ENCODE measurements around the gene RFX3.
A peak's percentile ranks its signal among the peaks of the same experiment; 100 is the strongest.

RFX3 gene

GRCh38 chr9:3367185-3367584 lies 158.6 kb downstream of the RFX3 start:
- Histone ChIP-seq H3K36me3 (ENCODE audit: control insufficient read depth in 4 of 4, insufficient read depth in 4 of 4, low read length in 3 of 4) (no peaks in the 10 kb centered on the region), H3K27me3 (replicated peaks in 2 of 5; ENCODE audit: control insufficient read depth in 4 of 5, insufficient read depth in 5 of 5, low read length in 4 of 5) (no peaks in the 10 kb centered on the region), H3K9me3 (ENCODE audit: control extremely low read depth in 1 of 5, control insufficient read depth in 4 of 5, insufficient read depth in 2 of 5, low read depth in 1 of 5, low read length in 4 of 5) (peaks cover 0 to 1% (median 0%) of the 10 kb centered on the region in 5 experiments), H3K4me1 (ENCODE audit: control extremely low read depth in 1 of 4, control insufficient read depth in 4 of 4, insufficient read depth in 4 of 4, low read length in 3 of 4) (no peaks in the 10 kb centered on the region), H3K4me3 (ENCODE audit: control insufficient read depth in 1 of 7, extremely low read depth in 1 of 7, insufficient read depth in 4 of 7, low read depth in 2 of 7, low read length in 6 of 7) (no peak overlapping the region), H3K27ac (ENCODE audit: insufficient read depth in 1 of 2, low read depth in 1 of 2, low read length in 2 of 2, poor library complexity in 1 of 2, severe bottlenecking in 2 of 2) (no peak overlapping the region)
- WGBS (ENCODE audit: insufficient coverage): 100% methylated on average over 2 of the region's 2 CpGs
- CTCF ChIA-PET: no interaction called here
- POLR2A ChIA-PET: no interaction called here
- DNase-seq: no peak

GRCh38 chr9:3361689-3362392 lies 164.0 kb downstream of the RFX3 start:
- H3K4me1 ChIP-seq (ENCODE audit: control extremely low read depth in 1 of 4, control insufficient read depth in 4 of 4, insufficient read depth in 4 of 4, low read length in 3 of 4): peaks cover 0 to 9% (median 3%) of the 10 kb centered on the region in 4 experiments
- peaks cover 0 to 2% (median 0%) of the 10 kb centered on the region in 4 experiments for H3K36me3 ChIP-seq (ENCODE audit: control insufficient read depth in 4 of 4, insufficient read depth in 4 of 4, low read length in 3 of 4)
- DNase-seq: no peak
- no CpG with 5 or more reads among the region's 2 CpGs for WGBS (ENCODE audit: insufficient coverage)
- peaks cover 0 to 3% (median 0%) of the 10 kb centered on the region in 5 experiments for H3K9me3 ChIP-seq (ENCODE audit: control extremely low read depth in 1 of 5, control insufficient read depth in 4 of 5, insufficient read depth in 2 of 5, low read depth in 1 of 5, low read length in 4 of 5)
- no peaks in the 10 kb centered on the region for H3K27me3 ChIP-seq (replicated peaks in 2 of 5; ENCODE audit: control insufficient read depth in 4 of 5, insufficient read depth in 5 of 5, low read length in 4 of 5)
- CTCF ChIA-PET: no interaction called here
- POLR2A ChIA-PET: no interaction called here
- H3K4me3 ChIP-seq (ENCODE audit: control insufficient read depth in 1 of 7, extremely low read depth in 1 of 7, insufficient read depth in 4 of 7, low read depth in 2 of 7, low read length in 6 of 7): no peak overlapping the region
- H3K27ac ChIP-seq (ENCODE audit: insufficient read depth in 1 of 2, low read depth in 1 of 2, low read length in 2 of 2, poor library complexity in 1 of 2, severe bottlenecking in 2 of 2): no peak overlapping the region

- Histone ChIP-seq H3K27ac (ENCODE audit: insufficient read depth in 1 of 2, low read depth in 1 of 2, low read length in 2 of 2, poor library complexity in 1 of 2, severe bottlenecking in 2 of 2) (no peak overlapping the region), H3K4me1 (ENCODE audit: control extremely low read depth in 1 of 4, control insufficient read depth in 4 of 4, insufficient read depth in 4 of 4, low read length in 3 of 4) (peaks cover 0 to 9% (median 3%) of the 10 kb centered on the region in 4 experiments), H3K4me3 (ENCODE audit: control insufficient read depth in 1 of 7, extremely low read depth in 1 of 7, insufficient read depth in 4 of 7, low read depth in 2 of 7, low read length in 6 of 7) (no peak overlapping the region), H3K36me3 (ENCODE audit: control insufficient read depth in 4 of 4, insufficient read depth in 4 of 4, low read length in 3 of 4) (peaks cover 0 to 2% (median 0%) of the 10 kb centered on the region in 4 experiments), H3K9me3 (ENCODE audit: control extremely low read depth in 1 of 5, control insufficient read depth in 4 of 5, insufficient read depth in 2 of 5, low read depth in 1 of 5, low read length in 4 of 5) (peaks cover 0 to 3% (median 0%) of the 10 kb centered on the region in 5 experiments), H3K27me3 (replicated peaks in 2 of 5; ENCODE audit: control insufficient read depth in 4 of 5, insufficient read depth in 5 of 5, low read length in 4 of 5) (no peaks in the 10 kb centered on the region)
- no peak for DNase-seq
- 74% methylated on average over 3 of the region's 4 CpGs for WGBS (ENCODE audit: insufficient coverage)
- ChIA-PET POLR2A (no interaction called here), CTCF (interaction anchor here (1.2 kb wide), 1 partner anchor 80 kb away, joined by 3 read pairs; no protein-coding TSS in a partner anchor)
Measured at GRCh38 chr9:3361116-3361515, 164.7 kb downstream of the RFX3 start.

GRCh38 chr9:3360245-3360644 lies 165.6 kb downstream of the RFX3 start:
- no peak for DNase-seq
- POLR2A ChIA-PET: no interaction called here
- H3K27me3 ChIP-seq (replicated peaks in 2 of 5; ENCODE audit: control insufficient read depth in 4 of 5, insufficient read depth in 5 of 5, low read length in 4 of 5): no peaks in the 10 kb centered on the region
- peaks cover 0 to 9% (median 3%) of the 10 kb centered on the region in 4 experiments for H3K4me1 ChIP-seq (ENCODE audit: control extremely low read depth in 1 of 4, control insufficient read depth in 4 of 4, insufficient read depth in 4 of 4, low read length in 3 of 4)
- H3K36me3 ChIP-seq (ENCODE audit: control insufficient read depth in 4 of 4, insufficient read depth in 4 of 4, low read length in 3 of 4): peaks cover 0 to 2% (median 0%) of the 10 kb centered on the region in 4 experiments
- no peak overlapping the region for H3K4me3 ChIP-seq (ENCODE audit: control insufficient read depth in 1 of 7, extremely low read depth in 1 of 7, insufficient read depth in 4 of 7, low read depth in 2 of 7, low read length in 6 of 7)
- CTCF ChIA-PET: interaction anchor here (1.2 kb wide), 1 partner anchor 81 kb away, joined by 3 read pairs; no protein-coding TSS in a partner anchor
- H3K9me3 ChIP-seq (ENCODE audit: control extremely low read depth in 1 of 5, control insufficient read depth in 4 of 5, insufficient read depth in 2 of 5, low read depth in 1 of 5, low read length in 4 of 5): peaks cover 0 to 5% (median 0%) of the 10 kb centered on the region in 5 experiments
- H3K27ac ChIP-seq (ENCODE audit: insufficient read depth in 1 of 2, low read depth in 1 of 2, low read length in 2 of 2, poor library complexity in 1 of 2, severe bottlenecking in 2 of 2): no peak overlapping the region

GRCh38 chr9:3359778-3360177 lies 166.0 kb downstream of the RFX3 start:
- POLR2A ChIA-PET: no interaction called here
- peaks cover 0 to 7% (median 0%) of the 10 kb centered on the region in 5 experiments for H3K9me3 ChIP-seq (ENCODE audit: control extremely low read depth in 1 of 5, control insufficient read depth in 4 of 5, insufficient read depth in 2 of 5, low read depth in 1 of 5, low read length in 4 of 5)

GRCh38 chr9:3359048-3359692 lies 166.6 kb downstream of the RFX3 start:
- Histone ChIP-seq H3K4me1 (ENCODE audit: control extremely low read depth in 1 of 4, control insufficient read depth in 4 of 4, insufficient read depth in 4 of 4, low read length in 3 of 4) (peaks cover 0 to 9% (median 3%) of the 10 kb centered on the region in 4 experiments), H3K4me3 (ENCODE audit: control insufficient read depth in 1 of 7, extremely low read depth in 1 of 7, insufficient read depth in 4 of 7, low read depth in 2 of 7, low read length in 6 of 7) (peak overlapping the region in 1 of 7 experiments; percentile 19), H3K27ac (ENCODE audit: insufficient read depth in 1 of 2, low read depth in 1 of 2, low read length in 2 of 2, poor library complexity in 1 of 2, severe bottlenecking in 2 of 2) (no peak overlapping the region), H3K9me3 (ENCODE audit: control extremely low read depth in 1 of 5, control insufficient read depth in 4 of 5, insufficient read depth in 2 of 5, low read depth in 1 of 5, low read length in 4 of 5) (peaks cover 0 to 11% (median 0%) of the 10 kb centered on the region in 5 experiments), H3K36me3 (ENCODE audit: control insufficient read depth in 4 of 4, insufficient read depth in 4 of 4, low read length in 3 of 4) (peaks cover 0 to 2% (median under 1%) of the 10 kb centered on the region in 4 experiments), H3K27me3 (replicated peaks in 2 of 5; ENCODE audit: control insufficient read depth in 4 of 5, insufficient read depth in 5 of 5, low read length in 4 of 5) (no peaks in the 10 kb centered on the region)
- peak in 2 of 3 donors; percentile 15 to 30 for DNase-seq
- POLR2A ChIA-PET: no interaction called here
- CTCF ChIA-PET: no interaction called here
- WGBS (ENCODE audit: insufficient coverage): 100% methylated on average over 2 of the region's 5 CpGs

More at GRCh38 chr9:3359778-3360177, 166.0 kb downstream of the RFX3 start:
- no CpG with 5 or more reads among the region's 1 CpG for WGBS (ENCODE audit: insufficient coverage)
- peaks cover 0 to 2% (median 0%) of the 10 kb centered on the region in 4 experiments for H3K36me3 ChIP-seq (ENCODE audit: control insufficient read depth in 4 of 4, insufficient read depth in 4 of 4, low read length in 3 of 4)
- CTCF ChIA-PET: no interaction called here
- peaks cover 0 to 9% (median 3%) of the 10 kb centered on the region in 4 experiments for H3K4me1 ChIP-seq (ENCODE audit: control extremely low read depth in 1 of 4, control insufficient read depth in 4 of 4, insufficient read depth in 4 of 4, low read length in 3 of 4)
- H3K4me3 ChIP-seq (ENCODE audit: control insufficient read depth in 1 of 7, extremely low read depth in 1 of 7, insufficient read depth in 4 of 7, low read depth in 2 of 7, low read length in 6 of 7): no peak overlapping the region
- H3K27ac ChIP-seq (ENCODE audit: insufficient read depth in 1 of 2, low read depth in 1 of 2, low read length in 2 of 2, poor library complexity in 1 of 2, severe bottlenecking in 2 of 2): no peak overlapping the region
- no peaks in the 10 kb centered on the region for H3K27me3 ChIP-seq (replicated peaks in 2 of 5; ENCODE audit: control insufficient read depth in 4 of 5, insufficient read depth in 5 of 5, low read length in 4 of 5)
- DNase-seq: no peak

GRCh38 chr9:3348169-3348568 lies 177.6 kb downstream of the RFX3 start:
- ChIA-PET POLR2A (no interaction called here), CTCF (no interaction called here)
- Histone ChIP-seq H3K27ac (ENCODE audit: insufficient read depth in 1 of 2, low read depth in 1 of 2, low read length in 2 of 2, poor library complexity in 1 of 2, severe bottlenecking in 2 of 2) (no peak overlapping the region), H3K4me1 (ENCODE audit: control extremely low read depth in 1 of 4, control insufficient read depth in 4 of 4, insufficient read depth in 4 of 4, low read length in 3 of 4) (no peaks in the 10 kb centered on the region), H3K36me3 (ENCODE audit: control insufficient read depth in 4 of 4, insufficient read depth in 4 of 4, low read length in 3 of 4) (peaks cover 0 to 5% (median 2%) of the 10 kb centered on the region in 4 experiments), H3K9me3 (ENCODE audit: control extremely low read depth in 1 of 5, control insufficient read depth in 4 of 5, insufficient read depth in 2 of 5, low read depth in 1 of 5, low read length in 4 of 5) (peaks cover 3 to 12% (median 3%) of the 10 kb centered on the region in 5 experiments), H3K27me3 (replicated peaks in 2 of 5; ENCODE audit: control insufficient read depth in 4 of 5, insufficient read depth in 5 of 5, low read length in 4 of 5) (no peaks in the 10 kb centered on the region), H3K4me3 (ENCODE audit: control insufficient read depth in 1 of 7, extremely low read depth in 1 of 7, insufficient read depth in 4 of 7, low read depth in 2 of 7, low read length in 6 of 7) (no peak overlapping the region)
- no peak for DNase-seq
- no CpG with 5 or more reads among the region's 3 CpGs for WGBS (ENCODE audit: insufficient coverage)

Data from common myeloid progenitor, CD34-positive (primary cell).